ENCODE data around the gene BLVRB. TPM values are rescaled to one million over a fixed set of nuclear protein-coding genes. Genes with fewer than 3 reads are reported as not detected.
A peak's percentile ranks its signal among the peaks of the same experiment; 100 is the strongest.

Gene BLVRB
- total and polyA plus RNA-seq, 2 experiments from 2014 or later: 43.7 to 53.7 TPM

- Mint-ChIP-seq H3K36me3 (ENCODE audit: low read depth) (no peaks in the 10 kb centered on the region; the same call in 2 of the 3 replicates), H3K9me3 (no peaks in the 10 kb centered on the region; the same call in 2 of the 3 replicates), H3K27me3 (ENCODE audit: insufficient read depth, low read depth, poor library complexity) (peaks cover 34% of the 10 kb centered on the region), H3K4me1 (peaks cover 13% of the 10 kb centered on the region), H3K27ac (no peak within 1 kb of the TSS), H3K4me3 (peak within 1 kb of the TSS; percentile 79)
- peak; percentile 54 for DNase-seq (ENCODE audit: low spot score)
- Histone ChIP-seq H3K9me2 (ENCODE audit: insufficient read depth) (no peaks in the 10 kb centered on the region), H2AFZ (peak within 1 kb of the TSS; percentile 47; the same call in 1 of the 2 replicates), H3K4me2 (peak within 1 kb of the TSS; percentile 78), H3K79me2 (replicated peaks; ENCODE audit: insufficient read depth) (no peaks in the 10 kb centered on the region), H3K27ac (ENCODE audit: low read depth) (no peak within 1 kb of the TSS), H3K4me1 (ENCODE audit: insufficient read depth) (no peaks in the 10 kb centered on the region; the same call in 1 of the 2 replicates), H3K4me3 (peak within 1 kb of the TSS; percentile 88), H3K27me3 (ENCODE audit: insufficient read depth) (peaks cover 36% of the 10 kb centered on the region), H3F3A (replicated peaks; ENCODE audit: low read depth) (peaks cover 3% of the 10 kb centered on the region; the same call in 1 of the 2 replicates), H3K36me3 (ENCODE audit: insufficient read depth) (no peaks in the 10 kb centered on the region), H4K20me1 (replicated peaks; ENCODE audit: insufficient read depth) (no peaks in the 10 kb centered on the region)
- ATAC-seq: peak; percentile 4; the same call in 2 of the 3 replicates
- TF ChIP-seq STAT1 (IDR thresholded peaks at IDR 0.05; ENCODE audit: unreplicated experiment) (no peak), CREB1 (CRISPR knock-in tag; IDR thresholded peaks at IDR 0.05; ENCODE audit: low read depth) (no peak), POLR2AphosphoS5 (IDR thresholded peaks at IDR 0.05; ENCODE audit: low read depth) (no peak), CTCF (conservative IDR thresholded peaks at IDR 0.05; ENCODE audit: low read depth in 2 of 2) (no peak), REST (IDR thresholded peaks at IDR 0.05; ENCODE audit: unreplicated experiment) (no peak), EZH2phosphoT487 (IDR thresholded peaks at IDR 0.05; ENCODE audit: unreplicated experiment) (no peak), ETS1 (IDR thresholded peaks at IDR 0.05) (no peak), NANOG (IDR thresholded peaks at IDR 0.05; ENCODE audit: borderline replicate concordance) (no peak), ZNF462 (CRISPR knock-in tag; IDR thresholded peaks at IDR 0.05) (no peak), JUNB (IDR thresholded peaks at IDR 0.05; ENCODE audit: unreplicated experiment) (no peak), EZH2 (IDR thresholded peaks at IDR 0.05; ENCODE audit: low read depth, unreplicated experiment) (no peak), ZNF114 (CRISPR knock-in tag; IDR thresholded peaks at IDR 0.05) (no peak), ZNF331 (CRISPR knock-in tag; IDR thresholded peaks at IDR 0.05; ENCODE audit: low read depth) (no peak)
These were observed 1.6 kb upstream of the BLVRB start, which contains the start of gene SPTBN4 for GRCh38 chr19:40466985-40467734. SPTBN4 (plus strand) TSS chr19:40467001; CDS start chr19:40472622, 5,621 bp downstream.
